ES-I3 (cell line): ENCODE measurements around the gene SLC43A3.

ENCODE experiments used
- H3K36me3 ChIP-seq: 2 replicates; pipeline ENCODE4 v1.6.1; 2013; ENCODE audit warnings: mild to moderate bottlenecking, low read length, control low read depth, moderate library complexity; ENCODE audit not compliant: insufficient read depth
- H3K4me1 ChIP-seq: 2 replicates; pipeline ENCODE4 v1.6.1; 2013; ENCODE audit warnings: mild to moderate bottlenecking, control low read depth, low read length; ENCODE audit not compliant: insufficient read depth
- H3K9ac ChIP-seq: 2 replicates; pipeline ENCODE4 v1.6.1; 2013; ENCODE audit warnings: low read depth, mild to moderate bottlenecking, low read length, moderate library complexity
- H3K9me3 ChIP-seq: 2 replicates; pipeline ENCODE4 v1.6.1; 2013; ENCODE audit warnings: mild to moderate bottlenecking, low read length, moderate library complexity; ENCODE audit not compliant: control insufficient read depth, insufficient read depth

The SLC43A3 gene

DNA sequence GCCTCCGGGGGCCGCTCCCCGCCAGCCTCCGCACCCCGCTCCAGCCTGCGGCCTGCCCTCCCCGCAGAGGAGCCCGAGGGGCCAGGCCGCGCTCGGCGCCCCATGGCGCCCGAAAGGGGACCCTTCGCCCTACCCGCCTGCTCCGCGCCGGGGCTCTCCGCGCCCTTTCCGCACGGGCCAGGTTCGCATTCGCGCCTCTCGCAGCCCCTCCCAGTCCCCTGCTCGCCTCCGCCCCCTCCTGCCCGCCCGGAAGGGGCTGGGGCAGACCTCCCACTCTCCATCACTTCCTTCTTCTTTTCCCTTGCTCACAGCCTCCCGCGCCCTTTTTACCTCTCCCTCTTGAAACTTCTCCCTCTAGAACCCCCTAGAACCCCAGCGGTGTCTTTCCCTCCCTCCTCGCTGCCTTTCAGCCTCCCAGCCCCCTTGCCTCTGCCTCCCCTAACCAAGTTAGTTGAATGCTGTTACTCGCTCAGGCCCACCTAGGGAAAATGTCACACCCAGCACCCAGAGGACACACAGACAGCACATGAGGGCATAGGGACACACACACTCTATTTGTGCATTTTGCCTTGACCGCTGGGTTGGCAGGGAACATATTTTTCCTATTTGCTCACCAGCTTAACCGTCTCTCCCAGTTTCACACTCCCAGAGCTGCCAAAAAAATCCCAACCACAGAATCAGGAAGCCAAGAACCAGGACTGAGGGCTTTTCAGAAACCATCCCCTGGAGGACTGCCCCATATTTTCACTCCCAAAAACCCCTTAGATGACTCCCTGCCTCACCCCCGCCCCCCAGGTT, at the start of gene SLC43A3:
TSS of gene SLC43A3 (minus strand) at position 193 of the 798 bp plus-strand sequence. CDS start 949 bp downstream, outside the sequence.
- no peaks in the 10 kb centered on the region for H3K9me3 ChIP-seq
- no peaks in the 10 kb centered on the region for H3K36me3 ChIP-seq
- H3K4me1 ChIP-seq = peaks cover 26% of the 10 kb centered on the region
- peak within 1 kb of the TSS; percentile 65; the same call in 1 of the 2 replicates for H3K9ac ChIP-seq

DNA sequence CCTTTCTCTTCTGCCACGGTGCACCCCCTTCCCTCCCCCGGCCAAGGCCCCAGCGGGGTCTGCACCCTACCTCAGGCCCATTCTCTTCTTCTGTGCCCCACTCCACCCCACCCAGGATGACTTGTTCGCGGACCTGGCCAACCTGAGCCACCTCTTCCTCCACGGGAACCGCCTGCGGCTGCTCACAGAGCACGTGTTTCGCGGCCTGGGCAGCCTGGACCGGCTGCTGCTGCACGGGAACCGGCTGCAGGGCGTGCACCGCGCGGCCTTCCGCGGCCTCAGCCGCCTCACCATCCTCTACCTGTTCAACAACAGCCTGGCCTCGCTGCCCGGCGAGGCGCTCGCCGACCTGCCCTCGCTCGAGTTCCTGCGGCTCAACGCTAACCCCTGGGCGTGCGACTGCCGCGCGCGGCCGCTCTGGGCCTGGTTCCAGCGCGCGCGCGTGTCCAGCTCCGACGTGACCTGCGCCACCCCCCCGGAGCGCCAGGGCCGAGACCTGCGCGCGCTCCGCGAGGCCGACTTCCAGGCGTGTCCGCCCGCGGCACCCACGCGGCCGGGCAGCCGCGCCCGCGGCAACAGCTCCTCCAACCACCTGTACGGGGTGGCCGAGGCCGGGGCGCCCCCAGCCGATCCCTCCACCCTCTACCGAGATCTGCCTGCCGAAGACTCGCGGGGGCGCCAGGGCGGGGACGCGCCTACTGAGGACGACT, 49.3 kb upstream of the SLC43A3 start:
- Histone ChIP-seq H3K36me3 (no peaks in the 10 kb centered on the region), H3K4me1 (peaks cover 22% of the 10 kb centered on the region), H3K9ac (peak overlapping the region; percentile 60), H3K9me3 (no peaks in the 10 kb centered on the region)

DNA sequence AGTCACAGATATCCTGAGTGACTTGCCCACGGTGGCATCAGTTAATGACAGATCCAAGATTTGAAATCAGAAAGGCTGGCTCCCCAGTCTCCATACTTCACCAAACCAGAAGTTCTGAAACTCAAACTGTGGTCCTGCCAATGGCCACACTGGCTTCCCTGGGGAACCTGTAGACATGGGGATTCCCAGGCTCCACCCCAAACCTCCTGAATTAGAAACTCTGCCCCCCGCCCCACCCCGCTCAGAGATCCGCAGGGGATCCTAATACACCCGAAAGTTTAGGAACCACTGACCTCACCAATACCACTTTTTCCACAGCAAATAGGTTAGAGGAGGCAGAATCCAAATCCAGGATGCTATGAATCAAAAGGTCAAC, 48.7 kb upstream of the SLC43A3 start:
- Histone ChIP-seq H3K9ac (no peak overlapping the region; the same call in 1 of the 2 replicates), H3K9me3 (no peaks in the 10 kb centered on the region), H3K4me1 (peaks cover 20% of the 10 kb centered on the region), H3K36me3 (no peaks in the 10 kb centered on the region)

DNA sequence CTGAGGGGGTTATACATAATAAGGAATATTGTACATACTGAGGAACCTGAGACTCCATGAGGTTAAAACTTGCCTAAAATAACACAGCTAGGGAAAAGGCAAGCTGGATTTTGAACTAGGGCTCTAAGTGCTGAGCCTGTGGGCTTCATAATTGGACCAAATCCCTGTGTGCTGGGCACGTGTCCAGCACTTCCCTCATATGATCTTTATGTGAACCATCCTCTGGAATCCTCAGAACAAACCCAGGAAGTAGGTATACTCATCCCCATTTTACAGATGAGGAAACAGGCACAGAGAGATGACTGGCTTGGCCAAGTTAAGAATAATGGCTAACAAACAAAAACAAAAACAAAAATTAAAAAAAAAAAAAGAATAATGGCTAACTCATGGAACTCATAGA, 48.3 kb upstream of the SLC43A3 start:
- Histone ChIP-seq H3K4me1 (peaks cover 19% of the 10 kb centered on the region), H3K9me3 (no peaks in the 10 kb centered on the region), H3K36me3 (no peaks in the 10 kb centered on the region), H3K9ac (no peak overlapping the region)

DNA sequence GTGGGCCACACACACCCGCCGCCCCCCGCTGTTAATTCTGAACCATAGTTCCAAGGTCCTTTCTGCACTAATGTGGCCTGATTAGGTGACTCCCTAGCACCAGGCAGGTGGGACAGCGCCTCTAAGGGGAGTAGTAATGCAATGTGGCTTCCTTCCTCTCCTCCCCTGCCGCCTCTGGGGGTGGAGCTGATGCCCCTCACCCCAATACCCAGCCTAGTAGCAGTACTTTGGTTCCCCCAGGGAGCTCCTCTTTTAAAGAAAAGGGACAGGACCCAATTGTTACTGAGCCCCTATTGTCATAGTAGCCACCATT, 47.8 kb upstream of the SLC43A3 start:
- no peak overlapping the region for H3K9ac ChIP-seq
- H3K4me1 ChIP-seq = peaks cover 15% of the 10 kb centered on the region
- H3K36me3 ChIP-seq = no peaks in the 10 kb centered on the region
- H3K9me3 ChIP-seq = no peaks in the 10 kb centered on the region

DNA sequence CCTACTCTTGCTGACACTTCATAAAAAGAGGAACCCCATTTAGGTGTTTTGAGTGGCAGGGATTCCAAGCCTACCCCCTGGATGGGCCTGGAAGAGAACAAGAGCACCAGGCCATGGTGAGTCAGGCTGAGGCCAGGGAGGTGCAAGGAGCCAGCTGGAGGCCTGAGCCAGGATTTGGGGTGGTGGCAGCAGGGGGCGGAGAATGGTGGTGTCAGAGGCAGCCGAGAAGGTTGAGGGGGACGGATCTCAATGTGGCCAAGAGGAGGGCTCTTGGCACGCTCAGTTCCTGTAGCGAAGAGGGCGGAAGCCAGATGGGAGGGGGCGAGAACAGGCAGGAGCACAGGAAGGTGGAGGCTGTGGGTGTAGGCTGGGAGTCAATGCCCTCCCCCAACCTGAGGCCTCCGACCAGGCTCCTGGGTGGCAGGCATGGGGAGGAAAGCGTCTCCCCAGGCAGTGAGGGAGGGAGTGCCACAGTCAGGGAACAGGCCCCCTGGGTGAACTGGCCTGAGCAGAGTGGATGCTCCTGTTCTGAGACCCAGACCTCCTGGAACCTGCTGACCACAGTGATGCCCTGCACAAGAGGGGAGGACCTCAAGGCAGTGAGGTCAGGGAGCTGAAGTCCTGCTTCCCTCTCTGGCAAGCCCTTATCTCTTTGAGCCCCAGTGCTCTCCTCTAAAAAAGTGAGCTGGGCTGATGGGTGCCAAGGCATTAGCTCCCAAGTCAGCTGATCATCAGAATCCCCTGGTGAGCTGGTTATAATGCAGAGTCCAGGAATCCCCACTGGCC, 47.3 kb upstream of the SLC43A3 start:
- Histone ChIP-seq H3K4me1 (peaks cover 10% of the 10 kb centered on the region; the same call in 1 of the 2 replicates), H3K9ac (no peak overlapping the region)

DNA sequence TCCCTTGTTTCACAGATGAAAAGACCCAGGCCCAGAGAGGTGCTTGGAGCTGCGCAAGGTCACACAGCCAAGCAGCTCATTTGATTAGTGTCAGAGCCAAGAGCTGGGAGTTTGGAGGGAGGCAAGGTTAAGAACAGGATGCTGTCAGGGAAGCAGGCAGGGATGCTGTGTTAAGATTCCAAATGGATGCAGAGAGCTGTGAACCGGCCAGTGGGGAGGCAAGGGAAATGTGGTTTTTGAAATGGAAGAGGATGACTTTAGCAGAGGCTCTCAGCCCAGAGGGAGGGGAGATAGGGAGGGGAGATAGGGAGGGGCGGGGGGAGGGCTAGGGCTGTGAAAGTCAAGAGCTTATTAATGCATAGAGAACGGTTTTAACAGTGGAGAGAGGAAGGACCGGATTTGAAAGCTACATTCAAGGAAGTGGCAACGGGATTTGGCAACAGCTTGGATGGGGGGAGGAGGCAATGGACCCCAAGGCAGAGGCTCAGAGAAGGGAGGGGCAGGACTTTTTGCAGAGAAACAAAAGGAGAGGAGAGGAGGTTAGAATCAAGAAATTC, 46.4 kb upstream of the SLC43A3 start:
- Histone ChIP-seq H3K36me3 (no peaks in the 10 kb centered on the region), H3K9me3 (no peaks in the 10 kb centered on the region), H3K4me1 (peaks cover 14% of the 10 kb centered on the region), H3K9ac (no peak overlapping the region)

More for the DNA sequence above, 47.3 kb upstream of the SLC43A3 start:
- Histone ChIP-seq H3K36me3 (no peaks in the 10 kb centered on the region), H3K9me3 (no peaks in the 10 kb centered on the region)

DNA sequence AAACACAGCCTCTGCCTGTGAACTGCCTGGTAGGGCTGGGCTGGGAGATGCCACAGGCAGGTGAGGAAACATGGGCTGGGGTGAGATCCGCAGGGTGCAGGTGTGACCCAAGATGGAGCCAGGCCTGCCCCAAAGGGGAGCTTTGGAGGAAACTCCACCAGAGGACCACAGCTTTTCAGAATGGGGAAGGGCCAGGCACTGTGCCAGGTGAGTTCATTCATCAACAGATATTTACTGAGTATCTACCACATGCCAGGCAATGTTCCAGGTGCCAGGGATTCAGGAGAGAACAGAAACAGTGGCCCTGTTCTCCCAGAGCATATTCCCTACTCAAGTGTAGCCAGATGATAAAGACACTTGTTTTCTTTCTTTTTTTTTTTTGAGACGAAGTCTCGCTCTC, 44.6 kb upstream of the SLC43A3 start:
- Histone ChIP-seq H3K9me3 (no peaks in the 10 kb centered on the region), H3K36me3 (no peaks in the 10 kb centered on the region), H3K9ac (no peak overlapping the region), H3K4me1 (peaks cover 17% of the 10 kb centered on the region)

DNA sequence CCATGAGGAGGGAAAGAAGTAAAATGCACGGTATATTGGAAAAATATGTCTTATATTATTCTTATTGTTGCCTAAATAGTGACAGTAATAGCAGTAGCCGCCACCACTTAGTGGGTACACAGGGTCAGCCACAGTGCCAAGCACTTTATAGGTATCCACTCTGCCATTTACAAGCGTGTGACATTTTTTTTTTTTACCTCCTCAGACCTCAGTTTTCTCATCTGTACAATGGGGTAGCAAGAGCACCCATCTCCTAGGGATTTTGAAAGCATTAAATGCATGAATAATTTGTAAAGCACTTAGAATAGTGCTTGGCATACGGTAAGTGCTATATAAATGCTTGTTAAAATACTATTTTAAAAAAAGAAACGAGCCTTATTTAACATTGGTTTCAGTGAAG, 42.3 kb upstream of the SLC43A3 start:
- Histone ChIP-seq H3K36me3 (no peaks in the 10 kb centered on the region), H3K9ac (no peak overlapping the region), H3K4me1 (peaks cover 14% of the 10 kb centered on the region), H3K9me3 (no peaks in the 10 kb centered on the region)

DNA sequence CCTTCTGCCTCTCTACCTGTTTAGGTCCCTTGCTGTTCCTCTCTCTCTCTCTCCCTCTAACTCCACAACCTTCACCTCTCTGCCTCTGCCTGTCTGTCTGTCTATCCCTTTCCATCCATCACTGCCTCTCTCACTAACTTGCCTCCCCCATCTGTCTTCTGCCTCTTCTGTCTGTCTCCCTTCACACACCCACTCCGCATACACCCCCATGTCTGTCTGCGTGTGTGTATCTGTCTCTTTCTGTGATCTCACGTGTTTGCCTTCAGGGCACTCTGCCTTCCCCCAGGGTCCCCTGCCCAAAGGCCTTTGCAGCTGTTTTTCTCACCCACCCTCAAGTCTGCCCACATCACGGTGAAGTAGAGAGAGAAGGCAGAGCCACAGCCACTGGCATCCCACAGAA, 41.4 kb upstream of the SLC43A3 start:
- Histone ChIP-seq H3K36me3 (no peaks in the 10 kb centered on the region), H3K4me1 (peaks cover 20% of the 10 kb centered on the region), H3K9me3 (no peaks in the 10 kb centered on the region), H3K9ac (no peak overlapping the region)

DNA sequence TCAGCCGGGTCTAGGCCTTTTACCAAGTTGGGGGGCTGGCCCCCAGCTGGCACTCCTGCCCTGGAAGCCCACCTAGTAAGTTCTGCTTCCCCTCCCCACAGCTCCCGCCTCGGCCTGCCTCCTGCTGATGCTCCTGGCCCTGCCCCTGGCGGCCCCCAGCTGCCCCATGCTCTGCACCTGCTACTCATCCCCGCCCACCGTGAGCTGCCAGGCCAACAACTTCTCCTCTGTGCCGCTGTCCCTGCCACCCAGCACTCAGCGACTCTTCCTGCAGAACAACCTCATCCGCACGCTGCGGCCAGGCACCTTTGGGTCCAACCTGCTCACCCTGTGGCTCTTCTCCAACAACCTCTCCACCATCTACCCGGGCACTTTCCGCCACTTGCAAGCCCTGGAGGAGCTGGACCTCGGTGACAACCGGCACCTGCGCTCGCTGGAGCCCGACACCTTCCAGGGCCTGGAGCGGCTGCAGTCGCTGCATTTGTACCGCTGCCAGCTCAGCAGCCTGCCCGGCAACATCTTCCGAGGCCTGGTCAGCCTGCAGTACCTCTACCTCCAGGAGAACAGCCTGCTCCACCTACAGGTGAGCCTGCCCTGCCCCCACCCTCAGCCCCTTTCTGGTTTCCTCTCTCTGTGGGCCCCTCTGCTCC, 40.7 kb upstream of the SLC43A3 start:
- no peak overlapping the region for H3K9ac ChIP-seq
- peaks cover 26% of the 10 kb centered on the region for H3K4me1 ChIP-seq
- H3K9me3 ChIP-seq = no peaks in the 10 kb centered on the region
- H3K36me3 ChIP-seq = no peaks in the 10 kb centered on the region

DNA sequence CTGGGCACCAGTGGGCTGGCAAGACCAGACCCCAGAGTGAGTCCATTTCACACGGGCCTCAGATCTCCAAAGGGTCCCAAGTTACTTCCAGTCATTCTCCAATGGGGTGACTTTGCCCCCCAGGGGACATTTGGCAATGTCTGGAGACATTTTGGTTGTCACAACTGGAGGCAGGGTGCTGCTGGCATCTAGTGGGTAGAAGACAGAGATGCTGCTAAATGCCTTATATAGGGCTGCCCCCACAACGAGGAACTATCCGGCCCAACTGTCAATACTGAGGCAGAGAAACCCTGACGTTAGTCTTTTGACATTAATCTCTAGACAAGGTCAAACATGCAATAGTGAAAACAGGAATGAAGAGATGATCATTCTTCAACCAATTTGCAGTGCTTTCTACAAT, 39.8 kb upstream of the SLC43A3 start:
- Histone ChIP-seq H3K4me1 (peaks cover 26% of the 10 kb centered on the region), H3K9me3 (no peaks in the 10 kb centered on the region), H3K9ac (no peak overlapping the region), H3K36me3 (no peaks in the 10 kb centered on the region)

DNA sequence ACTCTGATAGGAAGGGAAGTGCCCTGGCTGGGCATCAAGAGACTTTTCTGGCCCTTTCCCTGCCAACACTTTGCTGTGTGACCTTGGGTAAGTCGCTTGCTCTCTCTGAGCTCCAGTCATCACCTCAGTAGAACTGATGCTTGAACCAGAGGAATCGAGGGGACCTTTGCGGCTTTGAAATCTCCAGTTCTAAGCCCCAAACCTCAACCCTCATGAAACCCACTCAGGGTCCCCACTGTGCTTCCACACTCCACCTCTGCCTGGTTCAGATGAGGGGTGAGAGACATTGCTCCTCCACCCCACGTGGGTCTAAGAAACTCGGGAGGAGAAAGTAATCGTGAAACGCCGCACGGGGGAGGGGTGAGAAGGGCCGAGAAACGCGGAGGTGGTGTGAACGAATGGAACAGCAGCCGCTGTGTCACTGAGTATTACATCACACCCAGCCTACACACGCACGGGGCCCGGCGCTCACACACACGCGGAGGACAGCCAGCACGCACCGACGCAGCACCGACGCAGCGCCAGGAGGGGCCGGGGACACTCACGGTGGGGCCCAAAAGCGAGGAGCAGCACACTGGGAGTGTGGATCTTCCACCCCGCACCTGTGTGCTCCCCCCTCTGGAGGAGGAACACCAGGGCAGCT, 37.7 kb upstream of the SLC43A3 start:
- Histone ChIP-seq H3K9ac (no peak overlapping the region), H3K36me3 (no peaks in the 10 kb centered on the region), H3K4me1 (peaks cover 26% of the 10 kb centered on the region), H3K9me3 (no peaks in the 10 kb centered on the region)
